ENCODE data around the gene COA8. TPM values are rescaled to one million over a fixed set of nuclear protein-coding genes. Genes with fewer than 3 reads are reported as not detected.

The COA8 gene
- polyA plus RNA-seq, 1 donor from 2014 or later = 169 TPM

DNA sequence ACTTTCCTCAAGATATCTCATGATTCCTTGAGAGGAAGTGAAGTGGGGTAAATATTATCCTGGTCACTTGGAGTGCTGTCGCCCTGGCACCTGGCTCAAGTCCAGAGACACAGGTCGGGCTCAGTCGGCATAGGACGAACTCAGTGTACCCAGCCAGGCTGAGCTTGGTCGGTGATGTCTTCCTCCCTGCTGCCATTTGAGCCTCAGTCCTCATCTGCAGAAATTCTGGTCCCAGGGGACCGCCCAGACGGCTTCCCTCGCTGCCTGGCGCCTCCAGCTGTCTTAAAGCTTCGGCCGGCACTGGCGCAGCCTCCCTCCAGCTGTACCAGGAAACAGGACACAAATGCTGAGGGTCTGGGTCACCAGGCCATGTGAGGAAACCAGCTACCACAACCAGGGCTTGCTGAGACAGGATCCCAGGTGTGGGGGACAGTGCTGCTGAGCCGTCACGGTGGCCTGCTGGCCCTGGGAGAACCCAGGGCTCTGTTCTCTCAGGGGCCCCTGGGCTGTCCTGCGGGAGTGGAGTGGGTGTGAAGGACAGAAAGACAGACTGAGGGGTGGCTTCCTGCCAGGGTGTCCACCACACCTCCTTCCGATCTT, 61.2 kb downstream of the COA8 start:
- H3K4me2 ChIP-seq (ENCODE audit: low read length) = no peak overlapping the region
- no peaks in the 10 kb centered on the region for H3K27me3 ChIP-seq (ENCODE audit: insufficient read depth, low read depth, low read length)
- H3K9me2 ChIP-seq (ENCODE audit: insufficient read depth, low read length) = no peaks in the 10 kb centered on the region
- TF ChIP-seq, protein P1, sequence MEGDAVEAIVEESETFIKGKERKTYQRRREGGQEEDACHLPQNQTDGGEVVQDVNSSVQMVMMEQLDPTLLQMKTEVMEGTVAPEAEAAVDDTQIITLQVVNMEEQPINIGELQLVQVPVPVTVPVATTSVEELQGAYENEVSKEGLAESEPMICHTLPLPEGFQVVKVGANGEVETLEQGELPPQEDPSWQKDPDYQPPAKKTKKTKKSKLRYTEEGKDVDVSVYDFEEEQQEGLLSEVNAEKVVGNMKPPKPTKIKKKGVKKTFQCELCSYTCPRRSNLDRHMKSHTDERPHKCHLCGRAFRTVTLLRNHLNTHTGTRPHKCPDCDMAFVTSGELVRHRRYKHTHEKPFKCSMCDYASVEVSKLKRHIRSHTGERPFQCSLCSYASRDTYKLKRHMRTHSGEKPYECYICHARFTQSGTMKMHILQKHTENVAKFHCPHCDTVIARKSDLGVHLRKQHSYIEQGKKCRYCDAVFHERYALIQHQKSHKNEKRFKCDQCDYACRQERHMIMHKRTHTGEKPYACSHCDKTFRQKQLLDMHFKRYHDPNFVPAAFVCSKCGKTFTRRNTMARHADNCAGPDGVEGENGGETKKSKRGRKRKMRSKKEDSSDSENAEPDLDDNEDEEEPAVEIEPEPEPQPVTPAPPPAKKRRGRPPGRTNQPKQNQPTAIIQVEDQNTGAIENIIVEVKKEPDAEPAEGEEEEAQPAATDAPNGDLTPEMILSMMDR (IDR thresholded peaks at IDR 0.05; ENCODE audit: poor library complexity, severe bottlenecking) = no peak
- no peak for TF ChIP-seq EP300 (conservative IDR thresholded peaks at IDR 0.05; ENCODE audit: poor library complexity, severe bottlenecking)
- no peak for TF ChIP-seq EZH2 (IDR thresholded peaks at IDR 0.05; ENCODE audit: borderline replicate concordance, insufficient read depth, low read length, poor library complexity, severe bottlenecking)
- TF ChIP-seq POLR2AphosphoS5 (IDR thresholded peaks at IDR 0.05) = no peak
- no peak for TF ChIP-seq TAF1 (IDR thresholded peaks at IDR 0.05; ENCODE audit: low read depth)
- TF ChIP-seq SMC3 (conservative IDR thresholded peaks at IDR 0.05; ENCODE audit: poor library complexity) = no peak
- TF ChIP-seq RAD21 (conservative IDR thresholded peaks at IDR 0.05) = no peak
- no peak for TF ChIP-seq MXI1 (conservative IDR thresholded peaks at IDR 0.05; ENCODE audit: poor library complexity, severe bottlenecking)
- TF ChIP-seq, protein P2, sequence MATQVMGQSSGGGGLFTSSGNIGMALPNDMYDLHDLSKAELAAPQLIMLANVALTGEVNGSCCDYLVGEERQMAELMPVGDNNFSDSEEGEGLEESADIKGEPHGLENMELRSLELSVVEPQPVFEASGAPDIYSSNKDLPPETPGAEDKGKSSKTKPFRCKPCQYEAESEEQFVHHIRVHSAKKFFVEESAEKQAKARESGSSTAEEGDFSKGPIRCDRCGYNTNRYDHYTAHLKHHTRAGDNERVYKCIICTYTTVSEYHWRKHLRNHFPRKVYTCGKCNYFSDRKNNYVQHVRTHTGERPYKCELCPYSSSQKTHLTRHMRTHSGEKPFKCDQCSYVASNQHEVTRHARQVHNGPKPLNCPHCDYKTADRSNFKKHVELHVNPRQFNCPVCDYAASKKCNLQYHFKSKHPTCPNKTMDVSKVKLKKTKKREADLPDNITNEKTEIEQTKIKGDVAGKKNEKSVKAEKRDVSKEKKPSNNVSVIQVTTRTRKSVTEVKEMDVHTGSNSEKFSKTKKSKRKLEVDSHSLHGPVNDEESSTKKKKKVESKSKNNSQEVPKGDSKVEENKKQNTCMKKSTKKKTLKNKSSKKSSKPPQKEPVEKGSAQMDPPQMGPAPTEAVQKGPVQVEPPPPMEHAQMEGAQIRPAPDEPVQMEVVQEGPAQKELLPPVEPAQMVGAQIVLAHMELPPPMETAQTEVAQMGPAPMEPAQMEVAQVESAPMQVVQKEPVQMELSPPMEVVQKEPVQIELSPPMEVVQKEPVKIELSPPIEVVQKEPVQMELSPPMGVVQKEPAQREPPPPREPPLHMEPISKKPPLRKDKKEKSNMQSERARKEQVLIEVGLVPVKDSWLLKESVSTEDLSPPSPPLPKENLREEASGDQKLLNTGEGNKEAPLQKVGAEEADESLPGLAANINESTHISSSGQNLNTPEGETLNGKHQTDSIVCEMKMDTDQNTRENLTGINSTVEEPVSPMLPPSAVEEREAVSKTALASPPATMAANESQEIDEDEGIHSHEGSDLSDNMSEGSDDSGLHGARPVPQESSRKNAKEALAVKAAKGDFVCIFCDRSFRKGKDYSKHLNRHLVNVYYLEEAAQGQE (IDR thresholded peaks at IDR 0.05; ENCODE audit: borderline replicate concordance) = no peak
- no peaks in the 10 kb centered on the region for H4K20me1 ChIP-seq (ENCODE audit: insufficient read depth)
- no peaks in the 10 kb centered on the region for H3K9me3 ChIP-seq (ENCODE audit: low read length)
- no peak overlapping the region for H2AFZ ChIP-seq (ENCODE audit: low read depth, low read length)
- no peak overlapping the region for H3K9ac ChIP-seq (ENCODE audit: low read length)
- H3K4me3 ChIP-seq (ENCODE audit: low read length) = no peak overlapping the region
- H3K79me2 ChIP-seq (replicated peaks; ENCODE audit: insufficient read depth, low read length) = peaks cover 6% of the 10 kb centered on the region
- no peaks in the 10 kb centered on the region for H3F3A ChIP-seq (ENCODE audit: insufficient read depth, low read length, poor library complexity, severe bottlenecking)
- no peak overlapping the region for H3K27ac ChIP-seq (ENCODE audit: low read length)
- H3K36me3 ChIP-seq (ENCODE audit: insufficient read depth, low read length) = no peaks in the 10 kb centered on the region

DNA sequence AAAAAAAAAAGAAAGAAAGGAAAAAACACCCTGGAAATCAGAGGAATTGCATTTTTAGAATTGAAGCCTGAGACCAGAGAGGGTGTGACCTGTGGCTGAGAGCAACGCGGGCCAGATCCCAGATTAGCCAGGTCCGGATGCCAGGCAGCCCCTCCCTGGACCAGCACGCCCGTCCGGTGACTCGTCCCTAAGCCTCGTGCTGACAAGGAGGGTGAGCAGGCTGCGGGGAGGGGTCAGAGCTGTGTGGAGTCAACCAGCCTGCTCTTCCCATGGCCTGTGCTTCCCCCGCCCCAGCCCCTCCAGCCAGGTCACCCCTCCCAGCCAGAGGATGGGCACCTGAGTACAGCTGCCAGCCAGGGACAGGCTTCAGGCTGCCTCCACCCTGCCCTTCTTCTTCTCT, 62.1 kb downstream of the COA8 start:
- Histone ChIP-seq H4K20me1 (ENCODE audit: insufficient read depth) (no peaks in the 10 kb centered on the region), H3K9me2 (ENCODE audit: insufficient read depth, low read length) (no peaks in the 10 kb centered on the region), H3K36me3 (ENCODE audit: insufficient read depth, low read length) (no peaks in the 10 kb centered on the region), H3K79me2 (replicated peaks; ENCODE audit: insufficient read depth, low read length) (peaks cover 14% of the 10 kb centered on the region), H3K4me2 (ENCODE audit: low read length) (no peak overlapping the region), H3F3A (ENCODE audit: insufficient read depth, low read length, poor library complexity, severe bottlenecking) (no peaks in the 10 kb centered on the region), H3K27ac (ENCODE audit: low read length) (no peak overlapping the region), H3K9me3 (ENCODE audit: low read length) (no peaks in the 10 kb centered on the region), H3K4me3 (ENCODE audit: low read length) (no peak overlapping the region), H3K27me3 (ENCODE audit: insufficient read depth, low read depth, low read length) (no peaks in the 10 kb centered on the region), H3K9ac (ENCODE audit: low read length) (no peak overlapping the region), H2AFZ (ENCODE audit: low read depth, low read length) (no peak overlapping the region)
- TF ChIP-seq, protein P1 (IDR thresholded peaks at IDR 0.05; ENCODE audit: poor library complexity, severe bottlenecking) = no peak
- TF ChIP-seq, protein P2 (IDR thresholded peaks at IDR 0.05; ENCODE audit: borderline replicate concordance) = no peak
- TF ChIP-seq TAF1 (IDR thresholded peaks at IDR 0.05; ENCODE audit: low read depth) (no peak), MXI1 (conservative IDR thresholded peaks at IDR 0.05; ENCODE audit: poor library complexity, severe bottlenecking) (no peak), POLR2AphosphoS5 (IDR thresholded peaks at IDR 0.05) (no peak), RAD21 (conservative IDR thresholded peaks at IDR 0.05) (no peak), EZH2 (IDR thresholded peaks at IDR 0.05; ENCODE audit: borderline replicate concordance, insufficient read depth, low read length, poor library complexity, severe bottlenecking) (no peak), SMC3 (conservative IDR thresholded peaks at IDR 0.05; ENCODE audit: poor library complexity) (no peak), EP300 (conservative IDR thresholded peaks at IDR 0.05; ENCODE audit: poor library complexity, severe bottlenecking) (no peak)
